DND-41 (cell line): ENCODE results near the gene LRRC32.

Experiments used
- ATAC-seq: fragments of 200-7000 bp; cut with Tn5 transposase; 3 replicates; pipeline ENCODE4 v1.9.1; 2021; ENCODE audit warnings: low read depth; ENCODE audit not compliant: insufficient read depth
- DNase-seq: peaks from one replicate; pipeline ENCODE4 v3.0.0-alpha.2; 2020
- H2AFZ ChIP-seq: 2 replicates; pipeline ENCODE4 v1.6.0; 2012; ENCODE audit warnings: low read depth, low read length
- H3K27ac ChIP-seq: 2 replicates; pipeline ENCODE4 v1.5.1; 2012; ENCODE audit warnings: low read length, inconsistent platforms
- H3K27me3 ChIP-seq: fragments of 200-600 bp; sonication (generic); 2 replicates; pipeline ENCODE4 v1.6.0; 2012; ENCODE audit warnings: low read length, mild to moderate bottlenecking, inconsistent platforms; ENCODE audit not compliant: insufficient read depth, poor library complexity
- H3K36me3 ChIP-seq: 2 replicates; pipeline ENCODE4 v1.5.1; 2012; ENCODE audit warnings: low read length, inconsistent platforms; ENCODE audit not compliant: insufficient read depth
- H3K4me1 ChIP-seq: 2 replicates; pipeline ENCODE4 v1.5.1; 2012; ENCODE audit warnings: mild to moderate bottlenecking, low read length; ENCODE audit not compliant: insufficient read depth
- H3K4me2 ChIP-seq: 2 replicates; pipeline ENCODE4 v1.6.0; 2012; ENCODE audit warnings: mild to moderate bottlenecking, moderate library complexity, low read length, inconsistent platforms; ENCODE audit not compliant: insufficient read depth
- H3K4me3 ChIP-seq, 2 experiments: fragments of 200-600 bp in 1 of 2; shearing (Covaris generic) in 1 of 2; 2 replicates each; pipeline ENCODE4 v1.5.1; 2012 to 2016; ENCODE audit warnings: inconsistent platforms in 2 of 2, low read length in 2 of 2, mild to moderate bottlenecking in 2 of 2, low read depth in 1 of 2, moderate library complexity in 1 of 2
- H3K79me2 ChIP-seq: 2 replicates; pipeline ENCODE4 v1.6.0; 2012; ENCODE audit warnings: low read length, inconsistent platforms; ENCODE audit not compliant: insufficient read depth
- H3K9ac ChIP-seq: 2 replicates; pipeline ENCODE4 v1.6.0; 2012; ENCODE audit warnings: low read depth, mild to moderate bottlenecking, inconsistent platforms, low read length, moderate library complexity
- H3K9me3 ChIP-seq: 2 replicates; pipeline ENCODE4 v1.5.1; 2012; ENCODE audit warnings: low read length, moderate library complexity, mild to moderate bottlenecking, inconsistent platforms; ENCODE audit not compliant: insufficient read depth, severe bottlenecking
- H4K20me1 ChIP-seq: 2 replicates; pipeline ENCODE4 v1.6.0; 2012; ENCODE audit warnings: low read length; ENCODE audit not compliant: insufficient read depth
- CTCF ChIP-seq: IDR thresholded peaks from 2 replicates; pipeline ENCODE4 v1.5.1; 2012; ENCODE audit warnings: borderline replicate concordance, low read length, moderate library complexity, mild to moderate bottlenecking; ENCODE audit not compliant: poor library complexity, severe bottlenecking; ENCODE audit errors: extremely low read depth
- EZH2 ChIP-seq: IDR thresholded peaks from 3 replicates; pipeline ENCODE4 v1.6.1; 2012; ENCODE audit warnings: borderline replicate concordance, low read depth, mild to moderate bottlenecking, moderate library complexity, low read length, inconsistent platforms; ENCODE audit not compliant: severe bottlenecking

LRRC32 gene

GRCh38 chr11:76672431-76673175, 2.1 kb upstream of the LRRC32 start:
- peaks cover 13% of the 10 kb centered on the region for H3K4me1 ChIP-seq
- H3K27ac ChIP-seq = no peak overlapping the region
- H3K9ac ChIP-seq = no peak overlapping the region
- no peaks in the 10 kb centered on the region for H3K9me3 ChIP-seq
- ATAC-seq (peak; percentile 76), DNase-seq (peak; percentile 72)
- TF ChIP-seq CTCF = no peak
- TF ChIP-seq EZH2 = no peak
- H2AFZ ChIP-seq = no peak overlapping the region
- H3K4me3 ChIP-seq = no peak overlapping the region
- H3K79me2 ChIP-seq = no peaks in the 10 kb centered on the region
- H3K36me3 ChIP-seq = no peaks in the 10 kb centered on the region
- H4K20me1 ChIP-seq = no peaks in the 10 kb centered on the region
- H3K4me2 ChIP-seq = peak overlapping the region; percentile 43
- no peaks in the 10 kb centered on the region for H3K27me3 ChIP-seq

GRCh38 chr11:76671626-76672309, 1.2 kb upstream of the LRRC32 start:
- Histone ChIP-seq H3K9me3 (no peaks in the 10 kb centered on the region), H3K36me3 (no peaks in the 10 kb centered on the region), H4K20me1 (no peaks in the 10 kb centered on the region), H3K4me3 (no peak overlapping the region), H3K4me1 (peaks cover 13% of the 10 kb centered on the region), H3K27ac (no peak overlapping the region), H3K79me2 (no peaks in the 10 kb centered on the region), H3K27me3 (no peaks in the 10 kb centered on the region), H3K4me2 (no peak overlapping the region; the same call in 1 of the 2 replicates), H2AFZ (no peak overlapping the region), H3K9ac (no peak overlapping the region)
- no peak for TF ChIP-seq CTCF
- no peak for TF ChIP-seq EZH2
- DNase-seq (no peak), ATAC-seq (no peak)

GRCh38 chr11:76671237-76671592, 668 bp upstream of the LRRC32 start:
- H2AFZ ChIP-seq = no peak overlapping the region
- H3K9ac ChIP-seq = no peak overlapping the region
- H3K4me1 ChIP-seq = peaks cover 13% of the 10 kb centered on the region
- DNase-seq (no peak), ATAC-seq (no peak)
- H3K36me3 ChIP-seq = no peaks in the 10 kb centered on the region
- H4K20me1 ChIP-seq = no peaks in the 10 kb centered on the region
- no peaks in the 10 kb centered on the region for H3K79me2 ChIP-seq
- no peak overlapping the region for H3K27ac ChIP-seq
- no peaks in the 10 kb centered on the region for H3K9me3 ChIP-seq
- TF ChIP-seq CTCF (no peak), EZH2 (no peak)
- H3K4me3 ChIP-seq = no peak overlapping the region
- H3K4me2 ChIP-seq = no peak overlapping the region
- no peaks in the 10 kb centered on the region for H3K27me3 ChIP-seq
